OCI-LY3 (cell line): ENCODE measurements around the gene TNNC2.
"Not testable (repeated sequence)": the region's sequence is repeated elsewhere in the genome, so short reads cannot be mapped to it uniquely, and the experiment has no call there.

Source experiments
- H2AFZ ChIP-seq: fragments of 200-600, 300-600 bp; shearing (Covaris generic); 2 replicates; pipeline ENCODE4 v1.6.0; 2014; ENCODE audit warnings: antibody characterized with exemption, low read depth, low read length
- H3K27ac ChIP-seq: fragments of 200-600, 300-600 bp; sonication (generic); 2 replicates; pipeline ENCODE4 v1.5.1; 2014; ENCODE audit warnings: mild to moderate bottlenecking, low read length, moderate library complexity, mixed read lengths
- H3K27me3 ChIP-seq: fragments of 200-600, 300-600 bp; sonication (generic); 2 replicates; pipeline ENCODE4 v1.6.1; 2014; ENCODE audit warnings: low read depth, low read length, mixed read lengths
- H3K36me3 ChIP-seq: fragments of 200-600, 300-600 bp; sonication (generic); replicated peaks from 2 replicates; pipeline ENCODE3; 2014; ENCODE audit warnings: low read depth, low read length, mixed read lengths
- H3K4me1 ChIP-seq: fragments of 300-600, 200-600 bp; sonication (generic); 2 replicates; pipeline ENCODE4 v1.6.1; 2014; ENCODE audit warnings: low read length, mixed read lengths
- H3K4me2 ChIP-seq: fragments of 200-600, 300-600 bp; sonication (generic); 2 replicates; pipeline ENCODE4 v1.6.1; 2014; ENCODE audit warnings: low read length, mixed read lengths
- H3K4me3 ChIP-seq: fragments of 300-600, 200-600 bp; sonication (generic); 2 replicates; pipeline ENCODE4 v1.5.1; 2014; ENCODE audit warnings: antibody characterized with exemption, mild to moderate bottlenecking, low read length, moderate library complexity
- H3K79me2 ChIP-seq: fragments of 300-600, 200-600 bp; shearing (Covaris generic); 2 replicates; pipeline ENCODE4 v1.6.1; 2014; ENCODE audit warnings: mild to moderate bottlenecking, low read length, mixed read lengths
- H3K9ac ChIP-seq: fragments of 300-600, 200-600 bp; shearing (Covaris generic); 2 replicates; pipeline ENCODE4 v1.6.0; 2014; ENCODE audit warnings: mild to moderate bottlenecking, low read length, moderate library complexity
- H3K9me3 ChIP-seq: fragments of 200-600, 300-600 bp; shearing (Covaris generic); 2 replicates; pipeline ENCODE4 v1.6.1; 2014; ENCODE audit warnings: low read length, mixed read lengths; ENCODE audit not compliant: insufficient read depth
- H4K20me1 ChIP-seq: fragments of 200-600, 300-600 bp; sonication (generic); 2 replicates; pipeline ENCODE4 v1.6.1; 2016; ENCODE audit warnings: low read length, mixed read lengths; ENCODE audit not compliant: insufficient read depth
- CTCF ChIP-seq: fragments of 200-600, 300-600 bp; sonication (generic); IDR thresholded peaks from 2 replicates; pipeline ENCODE4 v1.5.1; 2014; ENCODE audit warnings: antibody characterized with exemption, low read length, low read depth
- EZH2phosphoT487 ChIP-seq: fragments of 200-600 bp; shearing (Covaris generic); IDR thresholded peaks from 2 replicates; pipeline ENCODE4 v1.6.1; 2018; ENCODE audit warnings: antibody characterized with exemption, mixed run types, low read depth

TNNC2 gene

GRCh38 chr20:45833030-45833882 lies 6.1 kb upstream of the TNNC2 start, which contains the start of gene SNX21:
Gene SNX21 (plus strand): TSS chr20:45833799. CDS start chr20:45833920, 121 bp downstream.
- no peaks in the 10 kb centered on the region for H3K9me3 ChIP-seq
- peaks cover 4% of the 10 kb centered on the region; the same call in 1 of the 2 replicates for H3K4me1 ChIP-seq
- no peaks in the 10 kb centered on the region for H4K20me1 ChIP-seq
- TF ChIP-seq CTCF = no peak
- TF ChIP-seq EZH2phosphoT487 = no peak
- H3K27ac ChIP-seq = no peak within 1 kb of the TSS
- H3K4me2 ChIP-seq = peak within 1 kb of the TSS; percentile 83
- peak within 1 kb of the TSS; percentile 55 for H3K9ac ChIP-seq
- peak within 1 kb of the TSS; percentile 75 for H3K4me3 ChIP-seq
- H3K36me3 ChIP-seq = no peaks in the 10 kb centered on the region
- peak within 1 kb of the TSS; percentile 84 for H2AFZ ChIP-seq
- H3K27me3 ChIP-seq = peaks cover 14% of the 10 kb centered on the region
- H3K79me2 ChIP-seq = no peaks in the 10 kb centered on the region

- no peak overlapping the region for H3K4me2 ChIP-seq
- H3K36me3 ChIP-seq = no peaks in the 10 kb centered on the region
- no peaks in the 10 kb centered on the region for H4K20me1 ChIP-seq
- no peaks in the 10 kb centered on the region for H3K79me2 ChIP-seq
- H3K4me3 ChIP-seq = no peak overlapping the region
- H2AFZ ChIP-seq = no peak overlapping the region
- H3K4me1 ChIP-seq = peaks cover 4% of the 10 kb centered on the region; the same call in 1 of the 2 replicates
- H3K9ac ChIP-seq = no peak overlapping the region
- no peak overlapping the region for H3K27ac ChIP-seq
- H3K27me3 ChIP-seq = peaks cover 14% of the 10 kb centered on the region
- no peaks in the 10 kb centered on the region for H3K9me3 ChIP-seq
- TF ChIP-seq CTCF (no peak), EZH2phosphoT487 (no peak)
These were observed 5.5 kb upstream of the TNNC2 start for GRCh38 chr20:45832619-45833018.

- not testable (repeated sequence) for H2AFZ ChIP-seq, H3K9ac ChIP-seq, H3K36me3 ChIP-seq, H3K79me2 ChIP-seq, H3K4me1 ChIP-seq, H3K27ac ChIP-seq, H4K20me1 ChIP-seq, H3K4me3 ChIP-seq, H3K9me3 ChIP-seq, H3K4me2 ChIP-seq
- H3K27me3 ChIP-seq = peaks cover 14% of the 10 kb centered on the region
These were observed 2.6 kb upstream of the TNNC2 start for GRCh38 chr20:45829673-45830106.

- Histone ChIP-seq H3K27ac (no peak overlapping the region), H3K4me2 (no peak overlapping the region), H4K20me1 (no peaks in the 10 kb centered on the region), H3K4me3 (no peak overlapping the region), H2AFZ (no peak overlapping the region), H3K27me3 (peaks cover 14% of the 10 kb centered on the region), H3K79me2 (no peaks in the 10 kb centered on the region), H3K9ac (no peak overlapping the region), H3K9me3 (no peaks in the 10 kb centered on the region), H3K36me3 (no peaks in the 10 kb centered on the region), H3K4me1 (peaks cover 4% of the 10 kb centered on the region; the same call in 1 of the 2 replicates)
- no peak for TF ChIP-seq CTCF
- TF ChIP-seq EZH2phosphoT487 = no peak
These were observed 1.5 kb upstream of the TNNC2 start for GRCh38 chr20:45828589-45828988.
